Measurements from ENCODE around the gene DTNB. TPM values are rescaled to one million over a fixed set of nuclear protein-coding genes. Genes with fewer than 3 reads are reported as not detected.

Gene DTNB
- total RNA-seq, 2 experiments from 2014 or later: 27.3 to 29.1 TPM

- no peaks in the 10 kb centered on the region for H3K27me3 Mint-ChIP-seq
- DNase-seq (no peak), ATAC-seq (no peak)
- no peaks in the 10 kb centered on the region for H3K4me1 Mint-ChIP-seq (ENCODE audit: low read depth)
- TF ChIP-seq CTCF (IDR thresholded peaks at IDR 0.05): no peak
- H3K4me3 Mint-ChIP-seq: no peak overlapping the region
- ChIA-PET POLR2A (interaction anchor here (0.7 to 1.1 kb wide), 2 partner anchors 10 to 74 kb away, joined by 3 to 4 read pairs; no protein-coding TSS in a partner anchor), CTCF (no interaction called here)
- H3K27ac Mint-ChIP-seq: no peak overlapping the region
- intact Hi-C loops (cut with micrococcal nuclease): no loop called here
- H3K9me3 Mint-ChIP-seq: no peaks in the 10 kb centered on the region
- peaks cover 5% of the 10 kb centered on the region for H3K36me3 Mint-ChIP-seq (ENCODE audit: low read depth)
These were observed 228.6 kb downstream of the DTNB start for GRCh38 chr2:25444608-25445270.

GRCh38 chr2:25443766-25444165, 229.6 kb downstream of the DTNB start:
- Mint-ChIP-seq H3K4me1 (ENCODE audit: low read depth) (no peaks in the 10 kb centered on the region), H3K9me3 (no peaks in the 10 kb centered on the region), H3K4me3 (no peak overlapping the region), H3K27ac (no peak overlapping the region), H3K27me3 (no peaks in the 10 kb centered on the region), H3K36me3 (ENCODE audit: low read depth) (peaks cover 5% of the 10 kb centered on the region)
- no peak for ATAC-seq
- intact Hi-C loops (cut with micrococcal nuclease): no loop called here
- no peak for TF ChIP-seq CTCF (IDR thresholded peaks at IDR 0.05)
- CTCF ChIA-PET: no interaction called here
- POLR2A ChIA-PET: interaction anchor here (2.0 kb wide), 1 partner anchor 10 kb away, joined by 10 read pairs; no protein-coding TSS in a partner anchor
- no peak for DNase-seq

- Mint-ChIP-seq H3K27ac (no peak overlapping the region), H3K27me3 (no peaks in the 10 kb centered on the region), H3K4me3 (no peak overlapping the region), H3K4me1 (ENCODE audit: low read depth) (no peaks in the 10 kb centered on the region), H3K9me3 (no peaks in the 10 kb centered on the region), H3K36me3 (ENCODE audit: low read depth) (no peaks in the 10 kb centered on the region)
- no peak for DNase-seq
- POLR2A ChIA-PET: interaction anchor here (0.8 kb wide), 1 partner anchor 70 kb away, joined by 3 read pairs; no protein-coding TSS in a partner anchor
- CTCF ChIA-PET: no interaction called here
- no peak for TF ChIP-seq CTCF (IDR thresholded peaks at IDR 0.05)
- intact Hi-C loops (cut with micrococcal nuclease): no loop called here
- no peak for ATAC-seq
These were observed 232.0 kb downstream of the DTNB start for GRCh38 chr2:25441353-25441752.

GRCh38 chr2:25438793-25439192, 234.6 kb downstream of the DTNB start:
- no peaks in the 10 kb centered on the region for H3K9me3 Mint-ChIP-seq
- H3K4me3 Mint-ChIP-seq: no peak overlapping the region
- H3K4me1 Mint-ChIP-seq (ENCODE audit: low read depth): no peaks in the 10 kb centered on the region
- DNase-seq (no peak), ATAC-seq (no peak)
- H3K36me3 Mint-ChIP-seq (ENCODE audit: low read depth): peaks cover 7% of the 10 kb centered on the region
- ChIA-PET CTCF (no interaction called here), POLR2A (no interaction called here)
- intact Hi-C loops (cut with micrococcal nuclease): no loop called here
- H3K27ac Mint-ChIP-seq: no peak overlapping the region
- no peak for TF ChIP-seq CTCF (IDR thresholded peaks at IDR 0.05)
- no peaks in the 10 kb centered on the region for H3K27me3 Mint-ChIP-seq

- Mint-ChIP-seq H3K27me3 (no peaks in the 10 kb centered on the region), H3K4me1 (ENCODE audit: low read depth) (no peaks in the 10 kb centered on the region), H3K36me3 (ENCODE audit: low read depth) (peaks cover 7% of the 10 kb centered on the region), H3K4me3 (no peak overlapping the region), H3K27ac (no peak overlapping the region), H3K9me3 (no peaks in the 10 kb centered on the region)
- no peak for ATAC-seq
- CTCF ChIA-PET: interaction anchor here (1.2 kb wide), 1 partner anchor 61 kb away, joined by 3 read pairs; no protein-coding TSS in a partner anchor
- intact Hi-C loops (cut with micrococcal nuclease): no loop called here
- POLR2A ChIA-PET: no interaction called here
- no peak for DNase-seq
- TF ChIP-seq CTCF (IDR thresholded peaks at IDR 0.05): no peak
These were observed 235.3 kb downstream of the DTNB start for GRCh38 chr2:25437881-25438662.
